HG02610 (cell line): ENCODE data around the gene PRKCI.
A peak's percentile ranks its signal among the peaks of the same experiment; 100 is the strongest.
"Not testable (repeated sequence)": the region's sequence is repeated elsewhere in the genome, so short reads cannot be mapped to it uniquely, and the experiment has no call there.

Experiments used
- ATAC-seq: cut with Tn5 transposase; IDR thresholded peaks from one replicate; pipeline ENCODE4 v1.9.1; 2021; ENCODE audit warnings: mild to moderate bottlenecking, moderate library complexity; ENCODE audit not compliant: unreplicated experiment

The PRKCI gene

DNA sequence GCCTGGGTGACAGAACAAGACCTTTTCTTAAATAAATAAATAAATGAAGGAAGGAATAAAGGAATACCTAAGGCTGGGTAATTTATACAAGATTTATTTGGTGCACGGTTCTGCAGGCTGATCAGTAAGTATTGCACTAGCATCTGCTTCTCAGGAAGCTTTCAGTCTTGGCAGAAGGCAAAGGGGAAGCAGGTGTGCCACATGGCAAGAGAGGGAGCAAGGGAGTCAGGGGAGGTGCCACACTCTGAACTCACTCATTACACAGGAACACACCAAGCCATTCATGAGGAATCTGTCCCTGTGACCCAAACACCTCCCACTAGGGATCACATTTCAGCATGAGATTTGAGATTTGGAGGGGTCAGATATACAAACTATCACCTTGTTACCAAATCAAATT is 56.4 kb downstream of the PRKCI start:
- ATAC-seq, result no peak

DNA sequence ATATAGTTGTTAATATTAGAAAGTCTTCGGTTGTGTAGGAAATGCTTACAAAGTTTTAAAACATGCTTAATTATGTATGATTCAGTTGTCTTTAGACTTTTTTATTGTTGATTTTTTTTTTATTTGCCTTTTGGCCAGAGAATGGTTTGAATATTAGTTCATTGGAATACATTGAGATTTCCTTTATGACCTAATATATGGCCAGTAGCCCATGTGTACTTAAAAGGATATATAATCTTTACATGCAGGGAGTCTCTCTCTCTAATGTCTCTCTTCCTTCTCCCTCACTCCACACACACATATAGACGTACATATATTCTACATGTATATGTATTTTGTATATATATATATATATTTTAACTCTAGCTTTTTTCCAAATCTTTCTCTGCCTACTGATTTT is 68.0 kb downstream of the PRKCI start:
- no peak for ATAC-seq

DNA sequence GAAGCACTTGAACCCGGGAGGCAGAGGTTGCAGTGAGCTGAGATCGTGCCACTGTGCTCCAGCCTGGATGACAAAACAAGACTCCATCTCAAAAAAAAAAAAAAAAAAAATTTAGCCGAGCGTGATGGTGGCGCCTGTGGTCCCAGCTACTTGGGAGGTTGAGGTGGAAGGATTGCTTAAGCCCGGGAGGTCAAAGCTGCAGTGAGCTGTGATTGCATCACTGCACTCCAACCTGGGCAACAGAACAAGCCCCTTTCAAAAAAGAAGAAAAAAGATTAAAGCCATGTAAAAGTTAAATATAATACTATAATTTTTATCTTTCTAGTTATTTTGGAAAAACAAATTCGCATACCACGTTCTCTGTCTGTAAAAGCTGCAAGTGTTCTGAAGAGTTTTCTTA is 73.4 kb downstream of the PRKCI start:
- ATAC-seq, result no peak

DNA sequence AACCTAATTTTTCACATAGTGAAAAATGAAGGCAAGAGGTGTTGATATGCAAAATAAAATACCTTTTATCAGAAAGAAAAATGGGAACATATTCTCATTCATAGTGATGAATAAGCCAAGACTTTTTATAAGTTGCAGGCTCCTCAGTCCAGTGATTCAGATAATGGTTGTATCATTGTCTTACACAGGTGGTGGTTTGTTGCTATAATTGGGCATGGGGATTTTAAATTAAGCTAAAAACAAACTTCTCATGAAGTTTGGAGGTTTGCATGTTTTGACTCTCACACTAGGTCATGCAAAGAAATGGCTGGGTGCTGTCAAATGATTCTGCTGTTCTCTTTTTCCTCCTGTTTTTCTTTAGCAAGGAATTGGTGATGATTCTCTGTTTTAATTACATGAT is 74.5 kb downstream of the PRKCI start:
- no peak for ATAC-seq

DNA sequence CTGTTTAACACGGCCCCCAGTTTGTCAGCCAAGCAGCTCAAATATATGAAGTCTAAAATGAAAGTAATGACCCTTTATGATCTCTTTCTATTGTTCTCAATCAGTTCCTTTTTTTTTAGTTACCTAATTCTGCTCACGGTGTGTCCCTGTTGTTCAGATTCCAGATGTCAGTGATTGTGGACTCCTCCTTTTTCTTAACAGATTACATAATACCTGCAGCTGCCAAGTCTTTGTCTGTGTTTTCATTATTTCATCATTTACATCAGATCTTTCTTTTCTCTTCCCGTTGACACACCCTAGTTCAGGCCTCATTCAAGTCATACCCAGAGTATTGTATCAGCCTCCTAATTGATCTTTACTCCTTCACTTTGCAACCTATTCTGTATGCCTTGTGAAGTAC is 79.2 kb downstream of the PRKCI start:
- ATAC-seq, result no peak

DNA sequence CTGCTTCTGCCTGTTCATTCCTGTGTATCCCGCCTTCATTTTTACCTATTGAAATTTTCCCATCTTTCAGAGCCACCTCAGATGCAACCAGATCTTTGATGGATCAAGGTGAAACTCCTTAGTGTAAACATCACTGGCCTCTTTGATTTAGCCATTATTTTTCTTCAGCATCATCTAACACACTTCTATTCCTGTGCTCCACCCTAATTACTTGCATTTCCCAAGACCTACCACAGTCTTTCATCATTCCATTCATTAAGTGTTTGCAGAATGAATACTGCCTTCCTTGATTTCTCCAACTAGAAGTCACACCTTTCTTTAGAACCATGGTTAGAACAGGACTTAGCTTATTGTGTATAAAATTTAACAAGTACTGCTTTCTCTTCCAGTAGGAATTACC is 79.8 kb downstream of the PRKCI start:
- no peak for ATAC-seq

DNA sequence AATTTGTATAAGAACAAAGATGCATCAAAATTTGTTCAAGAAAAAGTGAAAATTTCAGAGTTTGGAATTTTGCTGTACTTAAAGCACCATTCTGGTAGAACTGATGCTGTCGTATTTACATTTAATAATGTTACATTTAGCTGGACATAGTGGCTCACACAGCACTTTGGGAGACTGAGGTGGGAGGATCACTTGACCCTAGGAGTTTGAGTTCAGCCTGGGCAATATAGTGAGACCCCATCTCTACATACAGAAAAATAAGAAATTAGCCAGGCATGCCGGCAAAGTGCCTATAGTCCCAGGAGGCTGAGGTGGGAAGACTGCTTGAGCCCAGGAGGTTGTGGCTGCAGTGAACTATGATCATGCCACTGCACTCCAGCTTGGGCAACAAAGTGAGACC is 83.8 kb downstream of the PRKCI start:
- no peak for ATAC-seq

DNA sequence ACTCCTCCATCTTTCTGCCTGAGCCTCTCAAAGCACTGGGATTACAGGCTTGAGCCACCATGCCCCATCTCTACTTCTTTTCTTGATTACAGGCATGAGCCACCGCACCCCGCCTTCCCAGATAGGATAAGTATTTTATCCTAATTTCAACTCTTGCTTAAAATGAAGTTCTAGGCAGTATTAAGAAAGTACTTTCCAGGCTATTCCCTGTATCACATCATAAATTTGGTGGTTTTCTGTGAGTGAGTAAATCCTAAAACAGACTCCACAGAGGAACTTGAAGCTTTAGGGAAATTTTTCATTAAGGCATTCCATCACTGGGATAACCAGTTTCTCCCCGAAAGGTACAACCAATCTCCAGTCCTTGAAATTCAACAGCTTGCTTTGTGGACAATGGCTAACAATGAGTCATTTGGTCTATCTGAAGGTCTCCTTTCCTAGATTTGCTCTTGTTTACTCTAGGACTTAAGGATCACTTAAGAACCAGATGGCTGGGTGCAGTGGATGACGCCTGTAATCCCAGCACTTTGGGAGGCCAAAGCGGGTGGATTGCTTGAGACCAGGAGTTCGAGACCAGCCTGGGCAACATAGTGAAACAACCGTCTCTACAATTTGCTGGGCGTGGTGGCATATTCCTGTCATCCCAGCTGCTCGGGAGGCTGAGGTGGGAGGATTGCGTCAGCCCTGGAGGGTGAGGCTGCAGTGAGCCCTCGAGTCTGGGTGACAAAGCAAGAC is 85.6 kb downstream of the PRKCI start:
- no peak for ATAC-seq

DNA sequence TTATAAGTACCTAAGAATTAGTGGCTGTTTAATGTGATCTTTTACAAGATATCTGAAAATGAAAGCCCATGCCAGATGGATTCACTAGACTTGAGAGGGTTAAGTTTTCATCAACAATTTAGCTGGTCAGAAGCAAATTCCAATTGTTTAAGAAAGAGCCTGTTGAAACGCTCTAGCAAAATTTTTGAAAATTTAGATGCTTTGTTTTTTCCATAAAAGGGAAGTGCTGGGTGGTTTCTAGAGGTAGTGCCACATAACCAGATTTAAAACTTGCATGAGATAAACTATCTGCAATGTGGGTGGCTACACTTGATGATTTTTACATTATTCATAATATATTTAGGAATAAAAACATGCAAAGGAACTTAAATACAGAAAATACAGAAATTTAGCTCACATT is 86.8 kb downstream of the PRKCI start:
- no peak for ATAC-seq

DNA sequence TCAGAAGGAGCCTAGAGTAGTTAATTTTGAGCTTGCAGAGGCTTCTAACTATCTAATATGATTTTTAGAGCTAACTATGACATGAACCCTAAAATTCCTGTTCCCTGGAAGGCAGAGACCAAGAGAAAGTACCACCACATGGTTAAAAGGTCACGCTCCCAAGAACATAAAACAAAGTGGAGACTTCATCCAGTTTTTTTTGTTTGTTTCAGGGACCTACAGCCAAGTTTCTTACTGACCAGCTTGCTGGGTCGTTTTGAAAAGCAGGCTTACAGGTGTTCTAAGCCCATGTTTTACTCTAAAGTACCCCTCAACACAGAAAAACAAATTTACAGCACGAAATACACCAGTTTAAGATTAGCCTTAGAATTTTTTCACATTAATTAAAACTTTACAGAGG is 95.7 kb downstream of the PRKCI start:
- ATAC-seq, result no peak

DNA sequence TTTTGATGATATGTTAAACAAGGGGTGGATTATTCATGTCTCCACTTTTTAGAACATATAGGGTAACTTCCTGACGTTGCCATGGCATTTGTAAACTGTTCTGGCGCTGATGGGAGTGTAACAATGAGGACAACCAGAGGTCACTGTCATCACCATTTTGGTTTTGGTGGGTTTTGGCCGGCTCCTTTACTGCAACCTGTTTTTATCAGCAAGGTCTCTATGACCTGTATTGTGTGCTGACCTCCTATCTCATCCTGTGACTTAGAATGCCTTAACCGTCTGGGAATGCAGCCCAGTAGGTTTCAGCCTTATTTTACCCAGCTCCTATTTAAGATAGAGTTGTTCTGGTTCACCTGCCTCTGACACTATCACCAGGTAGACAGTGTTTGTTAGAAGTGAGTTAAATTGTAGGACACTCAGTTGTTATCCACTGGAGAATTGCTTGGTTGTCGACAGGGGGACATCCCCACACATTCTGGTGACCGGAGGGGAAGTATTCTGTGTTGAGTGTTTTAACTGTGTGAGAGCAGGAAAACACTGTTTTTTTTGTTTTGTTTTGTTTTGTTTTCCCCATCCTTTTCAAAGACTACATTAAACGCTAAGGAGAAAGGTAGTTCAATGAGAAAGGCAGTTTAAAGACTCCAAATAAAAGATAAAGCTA is 98.4 kb downstream of the PRKCI start:
- ATAC-seq, result no peak

DNA sequence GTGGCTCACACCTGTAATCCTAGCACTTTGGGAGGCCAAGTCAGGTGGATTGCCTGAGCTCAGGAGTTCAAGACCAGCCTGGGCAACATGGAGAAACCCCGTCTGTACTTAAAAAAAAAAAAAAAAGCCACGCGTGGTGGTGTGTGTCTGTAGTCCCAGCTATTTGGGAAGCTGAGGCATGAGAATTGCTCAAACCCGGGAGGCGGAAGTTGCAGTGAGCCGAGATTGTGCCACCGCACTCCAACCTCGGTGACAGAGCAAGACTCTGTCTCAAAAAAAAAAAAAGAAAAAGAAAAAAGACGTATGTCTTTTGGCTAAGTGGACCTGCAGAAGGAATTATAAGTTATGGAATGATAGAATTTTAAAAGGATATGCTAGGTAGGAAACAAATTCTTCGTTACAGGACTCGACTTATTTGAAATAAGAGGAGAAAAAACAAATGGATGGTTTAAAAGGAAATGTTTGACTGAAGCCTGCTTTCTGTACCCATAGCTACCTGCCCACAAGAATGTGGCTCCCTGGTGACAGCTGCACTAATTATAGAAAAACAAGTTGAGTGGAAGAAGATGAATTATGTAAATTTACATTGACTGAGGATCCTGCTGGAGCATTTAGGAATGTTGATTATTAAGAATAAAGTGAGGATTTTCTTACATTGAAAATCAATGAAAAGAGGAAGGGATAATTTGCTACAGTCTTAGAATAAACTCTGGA is 99.3 kb downstream of the PRKCI start:
- ATAC-seq, result no peak

DNA sequence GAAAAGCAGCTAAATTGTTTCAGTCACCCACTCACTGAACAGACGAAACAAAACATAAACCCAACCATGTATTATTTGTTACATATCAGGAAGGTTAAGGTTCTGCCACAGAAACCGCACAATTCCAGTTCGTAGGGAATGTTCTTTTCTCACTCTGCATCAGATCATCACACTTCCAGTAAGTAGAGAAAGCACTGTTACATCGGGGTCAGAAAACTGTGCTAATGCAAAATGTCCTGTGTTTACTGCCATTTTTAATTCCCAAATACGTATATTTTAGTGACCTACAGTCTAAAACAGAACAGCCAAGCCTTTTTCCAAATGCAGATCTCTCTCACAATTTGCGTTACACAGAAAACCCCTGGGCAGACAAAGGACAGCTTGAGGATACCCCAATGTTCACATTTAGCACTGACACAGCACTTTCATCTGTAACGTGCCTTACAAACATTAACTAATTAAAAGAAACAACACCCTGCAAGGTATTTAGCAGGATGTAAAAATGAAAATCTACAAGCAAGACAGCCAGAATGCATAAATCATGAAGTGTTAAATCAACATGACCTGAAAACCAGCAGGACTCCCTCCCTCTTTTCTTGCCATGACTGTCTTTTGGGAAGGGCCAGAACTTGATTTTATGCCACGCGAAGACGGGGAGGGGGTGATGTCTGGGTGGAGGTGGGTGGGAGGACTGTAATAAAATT is 100.5 kb downstream of the PRKCI start:
- ATAC-seq, result no peak

DNA sequence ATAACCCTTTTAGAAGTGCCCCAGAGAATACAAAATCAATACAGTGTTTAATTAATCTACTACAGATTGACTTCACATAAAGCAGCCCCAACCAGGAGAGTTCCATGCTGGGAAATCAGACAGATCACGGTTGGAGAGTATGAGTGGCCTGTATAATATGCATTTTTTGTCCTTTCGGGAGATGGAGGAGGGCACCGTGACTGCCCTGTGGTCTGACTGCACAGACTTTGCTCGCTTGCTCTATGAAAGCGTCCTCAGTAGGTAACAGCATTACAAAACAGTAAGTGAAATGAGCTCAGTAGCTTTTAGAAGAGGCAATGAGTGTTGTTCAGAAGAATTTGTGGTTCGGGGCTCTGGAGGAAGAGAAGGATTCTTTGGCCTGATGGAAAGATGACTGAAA is 101.1 kb downstream of the PRKCI start:
- ATAC-seq, result no peak

DNA sequence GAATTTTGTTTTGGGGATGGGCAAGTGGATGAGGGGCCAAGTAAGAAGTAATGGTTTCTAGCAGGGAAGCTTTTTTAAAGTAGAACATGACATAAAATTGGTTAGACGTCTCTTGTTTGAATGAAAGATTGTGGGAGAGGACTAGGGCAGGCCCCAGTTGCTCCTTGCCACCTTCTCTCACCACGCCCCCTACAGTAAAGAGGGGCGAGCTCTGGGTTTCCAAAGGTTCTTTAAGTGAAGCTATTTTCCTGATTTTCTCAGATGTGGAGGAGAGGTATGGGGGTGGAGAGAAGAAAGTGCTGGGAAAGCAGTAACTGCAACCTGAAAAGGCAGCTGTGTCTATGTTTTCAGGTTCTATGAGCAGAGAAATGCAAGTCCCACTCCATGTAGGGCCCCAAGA is 102.7 kb downstream of the PRKCI start:
- ATAC-seq, result no peak

DNA sequence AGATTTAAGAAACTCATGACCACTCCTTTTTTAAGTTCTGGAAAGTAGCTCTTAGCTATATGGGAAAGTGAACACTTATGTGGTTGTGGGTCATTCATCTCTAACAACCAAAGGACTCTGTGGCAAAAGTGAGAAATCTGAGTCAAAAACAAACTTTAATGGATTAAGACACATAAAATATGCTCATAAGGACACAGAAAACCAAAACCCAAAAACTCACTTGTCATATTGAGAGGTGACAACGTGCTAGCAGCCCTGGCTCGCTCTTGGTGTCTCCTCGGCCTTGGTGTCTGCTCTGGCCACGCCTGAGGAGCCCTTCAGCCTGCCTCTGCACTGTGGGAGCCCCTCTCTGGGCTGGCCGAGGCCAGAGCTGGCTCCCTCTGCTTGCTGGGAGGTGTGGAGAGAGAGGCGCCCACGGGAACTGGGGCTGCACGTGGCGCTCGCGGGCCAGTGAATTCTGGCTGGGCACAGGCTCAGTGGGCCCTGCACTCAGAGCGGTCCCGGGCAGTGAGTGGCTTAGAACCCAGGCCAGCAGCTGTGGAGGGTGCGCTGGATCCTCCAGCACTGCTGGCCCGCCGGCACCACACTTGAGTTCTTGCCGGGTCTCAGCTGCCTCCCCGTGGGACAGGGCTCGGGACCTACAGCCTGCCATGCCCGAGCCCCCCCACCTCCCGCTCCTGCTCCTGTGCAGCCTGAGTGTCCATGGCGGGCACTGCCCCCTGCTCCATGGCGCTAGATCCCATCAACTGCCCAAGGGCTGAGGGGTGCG is 105.0 kb downstream of the PRKCI start:
- ATAC-seq, result peak; percentile 72

DNA sequence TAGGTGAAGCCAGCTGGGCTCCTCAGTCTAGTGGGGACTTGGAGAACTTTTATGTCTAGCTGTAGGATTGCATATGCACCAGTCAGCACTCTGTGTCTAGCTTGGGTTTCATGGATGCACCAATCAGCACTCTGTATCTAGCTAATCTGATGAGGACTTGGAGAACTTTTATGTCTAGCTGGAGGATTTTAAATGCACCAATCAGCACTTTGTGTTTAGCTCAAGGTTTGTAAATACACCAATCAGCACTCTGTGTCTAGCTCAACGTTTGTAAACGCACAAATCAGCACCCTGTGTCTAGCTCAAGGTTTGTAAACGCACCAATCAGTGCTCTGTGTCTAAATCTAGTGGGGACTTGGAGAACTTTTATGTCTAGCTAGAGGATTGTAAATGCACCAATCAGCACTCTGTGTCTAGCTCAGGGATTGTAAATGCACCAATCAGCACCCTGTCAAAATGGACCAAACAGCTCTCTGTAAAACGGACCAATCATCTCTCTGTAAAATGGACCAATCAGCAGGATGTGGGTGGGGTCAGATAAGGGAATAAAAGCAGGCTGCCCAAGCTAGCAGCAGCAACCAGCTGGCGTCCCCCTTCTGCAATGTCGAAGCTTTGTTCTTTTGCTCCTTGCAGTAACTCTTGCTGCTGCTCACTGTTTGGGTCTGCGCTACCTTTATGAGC is 105.8 kb downstream of the PRKCI start:
- not testable (repeated sequence) for ATAC-seq

DNA sequence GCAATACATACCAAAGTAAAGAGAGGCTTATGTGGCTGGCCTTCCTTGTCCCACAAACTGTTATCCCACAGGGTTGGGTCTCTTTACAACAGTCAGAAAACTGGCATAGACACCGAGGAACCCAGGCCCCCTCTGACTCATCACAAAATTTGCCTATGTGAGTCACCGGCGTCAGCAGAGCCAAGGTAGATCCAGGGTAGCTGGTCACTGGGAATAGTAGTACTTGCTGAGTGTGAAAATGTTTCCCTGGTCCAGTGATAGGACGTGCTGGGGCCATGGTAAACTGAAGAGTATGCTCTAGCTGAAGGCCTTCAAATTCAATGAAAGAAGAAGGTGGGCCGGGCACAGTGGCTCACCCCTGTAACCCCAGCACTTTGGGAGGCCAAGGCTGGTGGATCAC is 108.1 kb downstream of the PRKCI start:
- ATAC-seq, result no peak

DNA sequence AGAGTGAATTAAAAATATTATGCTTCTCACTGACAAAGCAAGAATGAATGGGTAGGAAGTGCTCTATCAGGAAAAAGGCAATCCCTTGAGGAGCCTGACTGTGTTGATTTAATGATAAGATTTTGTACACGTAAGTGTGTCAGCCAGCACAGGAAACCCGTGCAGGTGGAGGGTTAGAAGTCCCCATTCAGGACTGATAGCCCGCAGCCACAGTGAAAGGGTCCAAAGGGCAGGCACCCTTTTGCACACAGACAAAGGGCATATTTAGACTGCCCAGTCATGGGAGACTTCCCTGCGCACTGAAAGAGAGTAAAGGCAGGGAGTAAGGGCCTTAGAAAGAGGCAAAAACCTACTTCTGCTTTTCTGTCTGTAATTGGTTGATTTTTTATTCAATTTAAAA is 108.9 kb downstream of the PRKCI start:
- peak; percentile 36 for ATAC-seq

DNA sequence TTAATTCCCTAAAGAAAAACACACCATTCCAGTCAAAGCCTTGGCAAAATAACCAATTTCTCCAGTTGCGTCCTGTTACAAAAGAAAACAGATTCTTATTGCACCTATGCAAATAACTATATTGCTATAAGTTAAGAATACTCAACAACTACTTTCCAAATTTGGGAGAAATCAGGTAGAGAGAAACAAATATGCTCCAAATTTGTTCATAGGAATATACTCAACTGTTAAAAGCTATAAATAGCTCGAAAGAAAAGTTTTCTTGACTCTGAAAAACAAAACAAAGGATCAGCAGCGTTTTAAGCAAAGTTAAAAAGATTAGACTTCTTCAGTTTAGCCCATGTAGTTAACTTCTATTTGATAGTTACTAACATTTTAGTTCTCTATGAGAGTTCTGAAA is 115.2 kb downstream of the PRKCI start:
- ATAC-seq, result no peak
